HG02938 (cell line): ENCODE data around the gene ALLC.

Experiments used
- ATAC-seq: cut with Tn5 transposase; IDR thresholded peaks from one replicate; pipeline ENCODE4 v1.9.1; 2021; ENCODE audit warnings: mild to moderate bottlenecking, moderate library complexity; ENCODE audit not compliant: unreplicated experiment

The ALLC gene

GRCh38 chr2:3742743-3743508, 84.9 kb downstream of the ALLC start:
- no peak for ATAC-seq

DNA sequence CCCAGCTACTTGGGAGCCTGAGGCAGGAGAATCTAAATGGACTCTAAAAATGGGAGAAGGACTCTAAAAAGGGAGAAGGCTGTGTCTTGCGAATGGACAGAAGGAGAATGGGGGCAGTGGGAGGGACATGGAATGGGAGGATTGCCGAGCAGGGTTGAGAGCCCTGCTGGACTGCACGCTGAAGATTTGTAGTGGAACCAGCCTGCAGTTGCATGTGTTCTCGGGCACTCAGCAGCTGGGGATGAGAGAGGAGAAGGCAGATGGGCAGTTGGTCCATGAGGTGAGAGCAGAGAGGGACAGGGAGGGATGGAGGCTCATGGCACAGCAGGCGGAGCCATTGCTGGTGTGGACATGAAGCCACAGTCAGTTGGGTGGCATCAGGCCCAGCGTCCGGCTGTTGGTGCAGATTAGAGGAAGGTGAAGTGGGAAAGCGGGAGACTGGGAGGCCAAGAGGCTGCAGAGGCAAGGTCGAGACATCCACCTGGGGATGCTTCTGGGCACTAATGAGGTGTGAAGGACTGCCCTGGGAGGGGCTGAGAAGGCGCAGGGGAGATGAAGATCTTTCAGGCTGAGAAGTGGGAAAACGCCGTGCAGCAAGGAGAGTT, 86.1 kb downstream of the ALLC start:
- no peak for ATAC-seq

GRCh38 chr2:3745920-3746319, 87.9 kb downstream of the ALLC start:
- no peak for ATAC-seq

DNA sequence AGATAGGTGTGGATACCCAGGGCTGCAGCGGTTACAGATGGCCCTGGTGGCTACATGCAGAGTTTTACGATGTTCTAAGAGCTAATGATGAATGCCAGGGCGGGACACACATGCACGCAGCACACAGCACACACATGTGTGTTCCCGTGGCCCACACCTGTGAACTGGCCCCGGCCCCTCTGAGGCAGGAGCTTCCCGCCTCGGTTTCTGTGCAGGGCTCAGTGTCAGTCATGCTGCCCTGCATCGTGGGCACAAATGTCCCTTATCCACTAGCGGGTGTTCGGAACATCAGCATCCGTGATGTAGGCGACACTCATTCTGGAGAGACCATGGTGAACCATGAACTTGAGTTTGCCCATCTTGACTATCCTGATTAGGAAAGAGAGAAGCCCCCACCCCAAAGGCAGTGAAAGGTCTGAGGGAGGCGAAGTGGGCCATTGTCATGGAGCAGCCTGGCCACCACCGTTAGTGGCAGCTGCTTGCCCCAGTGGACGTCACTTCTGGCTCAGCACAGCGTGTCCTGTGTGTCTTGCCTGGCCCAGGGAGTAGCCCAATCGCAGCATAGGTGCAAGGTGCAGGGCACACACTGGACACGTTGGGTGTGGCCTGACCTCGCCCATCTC, 89.1 kb downstream of the ALLC start:
- ATAC-seq = no peak

GRCh38 chr2:3747826-3748225, 89.8 kb downstream of the ALLC start:
- ATAC-seq = no peak

- ATAC-seq = no peak
Measured at GRCh38 chr2:3749201-3749600, 91.2 kb downstream of the ALLC start.

DNA sequence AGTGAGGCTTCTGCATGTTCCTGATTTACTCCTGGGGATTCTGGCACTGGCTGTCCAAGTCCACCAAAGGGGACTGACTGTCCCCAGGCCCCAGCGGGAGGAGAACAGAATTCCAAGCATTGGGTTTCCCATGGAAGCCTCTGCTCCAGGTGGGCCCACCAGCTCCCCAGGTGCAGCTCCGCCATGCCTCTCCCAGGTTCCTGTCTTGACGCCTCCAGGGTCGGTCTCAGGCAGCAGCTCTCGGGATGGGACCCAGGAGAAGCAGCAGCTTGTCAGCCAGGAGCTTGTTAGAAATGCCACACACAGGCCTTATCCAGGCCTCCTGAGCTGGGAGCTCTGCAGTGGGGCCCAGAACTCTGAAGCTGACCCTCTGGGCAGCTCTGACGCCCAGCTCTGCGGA, 93.3 kb downstream of the ALLC start:
- no peak for ATAC-seq

- ATAC-seq = no peak
Measured at GRCh38 chr2:3751806-3752205, 93.8 kb downstream of the ALLC start.
